HCT116 (cell line): ENCODE measurements around the gene NIPAL4. TPM values are rescaled to one million over a fixed set of nuclear protein-coding genes. Genes with fewer than 3 reads are reported as not detected.

Experiments
- ATAC-seq: fragments of 200-7000 bp; cut with Tn5 transposase; 2 replicates; pipeline ENCODE4 v1.9.1; 2020; ENCODE audit warnings: mild to moderate bottlenecking, moderate library complexity
- BruUV-seq: library from RNA; stranded (reverse); fragments of 400-500 nt; replicated peaks from 2 replicates; lab custom pipeline; 2021; lab: Mats Ljungman, UMichigan
- CTCF ChIA-PET: fragments of 300-600 bp; sonication (Branson Sonifier 250); formaldehyde crosslinking; loops from one replicate; lab custom pipeline; 2021; ENCODE audit warnings: antibody characterized with exemption; lab: Charles Lee
- POLR2A ChIA-PET: fragments of 300-600, 350-600 bp; sonication (Branson Sonifier 250); formaldehyde crosslinking; loops from one replicate; lab custom pipeline; 2021; ENCODE audit warnings: antibody characterized with exemption; lab: Charles Lee
- RAD21 ChIA-PET, 2 experiments: fragments of 300-600 bp; sonication (Branson Sonifier 250); formaldehyde crosslinking; loops; one replicate each; lab custom pipeline; 2023; ENCODE audit warnings: low total read pairs in 2 of 2; ENCODE audit not compliant: uncharacterized antibody in 2 of 2, unreplicated experiment in 2 of 2, low non-redundant PET in 1 of 2; lab: Charles Lee
- DNase-seq: peaks from one replicate; pipeline ENCODE4 v3.0.0-alpha.2; 2010; ENCODE audit warnings: low read depth, low spot score
- H2AFZ ChIP-seq: fragments of 200-600 bp; shearing (Covaris generic), sonication (generic); 2 replicates; pipeline ENCODE4 v1.6.1; 2017; ENCODE audit warnings: low read depth, mixed run types, mixed read lengths, antibody characterized with exemption, low read length; ENCODE audit not compliant: poor library complexity, severe bottlenecking
- H3K27ac ChIP-seq: 2 replicates; pipeline ENCODE4 v1.5.1; 2012; ENCODE audit warnings: low read depth, low read length
- H3K27me3 ChIP-seq: fragments of 200-600 bp; sonication (generic); 2 replicates; pipeline ENCODE4 v1.6.1; 2016; ENCODE audit warnings: mixed run types, low read length, mixed read lengths; ENCODE audit not compliant: insufficient read depth
- H3K36me3 ChIP-seq, 2 experiments: fragments of 200-500 bp in 1 of 2; fragments of 200-600 bp in 1 of 2; sonication (Bioruptor generic) in 1 of 2; sonication (generic) in 1 of 2; 2 replicates each; pipeline versions ENCODE4 v1.5.1 to v1.6.1; 2014 to 2016; ENCODE audit warnings: low read length in 2 of 2, inconsistent platforms in 1 of 2, mixed read lengths in 1 of 2, mixed run types in 1 of 2; ENCODE audit not compliant: insufficient read depth in 2 of 2, control insufficient read depth in 1 of 2
- H3K4me1 ChIP-seq, 2 experiments: fragments of 200-600 bp in 1 of 2; sonication (generic) in 1 of 2; 2 replicates each; pipeline versions ENCODE4 v1.5.1 to v1.6.1; 2012 to 2017; ENCODE audit warnings: low read length in 2 of 2, inconsistent platforms in 1 of 2, mild to moderate bottlenecking in 1 of 2, mixed read lengths in 1 of 2, mixed run types in 1 of 2, moderate library complexity in 1 of 2; ENCODE audit not compliant: insufficient read depth in 2 of 2, control insufficient read depth in 1 of 2
- H3K4me2 ChIP-seq: fragments of 200-600 bp; sonication (generic); 2 replicates; pipeline ENCODE4 v1.6.1; 2017; ENCODE audit warnings: mixed run types, low read length, mixed read lengths
- H3K4me3 ChIP-seq, 2 experiments: fragments of 200-600 bp in 1 of 2; sonication (generic) in 1 of 2; replicated peaks in 1 of 2; 2 replicates each; pipeline ENCODE4 v1.5.1; 2011 to 2016; ENCODE audit warnings: low read length in 2 of 2, control low read depth in 1 of 2, low read depth in 1 of 2, mild to moderate bottlenecking in 1 of 2, mixed read lengths in 1 of 2, mixed run types in 1 of 2
- H3K79me2 ChIP-seq: fragments of 200-600 bp; sonication (generic); 2 replicates; pipeline ENCODE4 v1.6.1; 2017; ENCODE audit warnings: mild to moderate bottlenecking, mixed run types, low read length, moderate library complexity, mixed read lengths; ENCODE audit not compliant: insufficient read depth
- H3K9ac ChIP-seq: fragments of 200-600 bp; sonication (generic); 2 replicates; pipeline ENCODE4 v1.6.1; 2016; ENCODE audit warnings: low read length, mixed read lengths
- H3K9me2 ChIP-seq: fragments of 200-600 bp; sonication (generic), shearing (Covaris generic); 2 replicates; pipeline ENCODE4 v1.6.1; 2017; ENCODE audit warnings: mixed run types, mild to moderate bottlenecking, moderate library complexity; ENCODE audit not compliant: insufficient read depth
- H3K9me3 ChIP-seq, 2 experiments: fragments of 200-500 bp in 1 of 2; fragments of 200-600 bp in 1 of 2; sonication (Bioruptor generic) in 1 of 2; sonication (generic) in 1 of 2; 2 replicates each; pipeline ENCODE4 v1.6.1; 2014 to 2017; ENCODE audit warnings: low read length in 2 of 2, mixed read lengths in 2 of 2, inconsistent platforms in 1 of 2, low read depth in 1 of 2, mild to moderate bottlenecking in 1 of 2, mixed run types in 1 of 2, moderate library complexity in 1 of 2; ENCODE audit not compliant: control insufficient read depth in 1 of 2, insufficient read depth in 1 of 2
- H4K20me1 ChIP-seq: fragments of 200-600 bp; sonication (generic), shearing (Covaris generic); 2 replicates; pipeline ENCODE4 v1.6.1; 2017; ENCODE audit warnings: mixed run types, mild to moderate bottlenecking, moderate library complexity; ENCODE audit not compliant: insufficient read depth
- ELF1 ChIP-seq: IDR thresholded peaks from 2 replicates; pipeline ENCODE4 v1.6.1; 2012; ENCODE audit warnings: low read depth, borderline replicate concordance
- EZH2phosphoT487 ChIP-seq: fragments of 200-600 bp; IDR thresholded peaks from 2 replicates; pipeline ENCODE4 v1.6.1; 2018; ENCODE audit warnings: antibody characterized with exemption, borderline replicate concordance
- FOSL1 ChIP-seq: IDR thresholded peaks from 2 replicates; pipeline ENCODE4 v1.6.1; 2012; ENCODE audit warnings: low read depth
- JUND ChIP-seq: IDR thresholded peaks from 2 replicates; pipeline ENCODE4 v1.6.1; 2012
- POLR2A ChIP-seq: IDR thresholded peaks from 2 replicates; pipeline ENCODE4 v1.7.0; 2011; ENCODE audit warnings: borderline replicate concordance; ENCODE audit not compliant: insufficient read depth, insufficient read length; ENCODE audit errors: extremely low read depth
- RAD21 ChIP-seq: IDR thresholded peaks from 2 replicates; pipeline ENCODE4 v1.6.1; 2012; ENCODE audit warnings: low read depth, mild to moderate bottlenecking
- SRF ChIP-seq: IDR thresholded peaks from 2 replicates; pipeline ENCODE4 v1.6.1; 2012; ENCODE audit warnings: low read depth
- TCF7L2 ChIP-seq: IDR thresholded peaks from 2 replicates; pipeline ENCODE4 v1.7.0; 2011; ENCODE audit warnings: borderline replicate concordance, inconsistent platforms; ENCODE audit not compliant: insufficient read depth, insufficient read length; ENCODE audit errors: extremely low read depth
- ZFX ChIP-seq: fragments of 450-650 bp; IDR thresholded peaks from 2 replicates; pipeline ENCODE4 v1.6.1; 2017
- ZNF274 ChIP-seq: fragments of 200-500 bp; sonication (Bioruptor generic); IDR thresholded peaks from 2 replicates; pipeline ENCODE4 v1.6.1; 2014; ENCODE audit warnings: mild to moderate bottlenecking, low read depth, low read length, inconsistent platforms
- intact Hi-C: fragments of 100-400 bp; cut with micrococcal nuclease; formaldehyde crosslinking; loops from 2 replicates; pipeline ENCODE4 v1.10.0; 2022
- total RNA-seq: library from RNA; stranded (reverse); gene quantifications from one replicate; pipeline ENCODE4 v1.2.1, GENCODE V29; 2021; ENCODE audit not compliant: unreplicated experiment
- TF ChIP-seq, protein P1 (sequence below): IDR thresholded peaks from 2 replicates; pipeline ENCODE4 v1.6.1; 2012
- TF ChIP-seq, protein P2 (sequence below), 3 experiments: fragments of 200-600 bp in 1 of 3; sonication (generic) in 1 of 3; IDR thresholded peaks in 2 of 3; conservative IDR thresholded peaks in 1 of 3; 2 replicates each; pipeline ENCODE4 v1.5.1; 2012 to 2017; ENCODE audit warnings: low read depth in 2 of 3, low read length in 2 of 3, antibody characterized with exemption in 1 of 3, borderline replicate concordance in 1 of 3, control low read depth in 1 of 3, mild to moderate bottlenecking in 1 of 3, mixed read lengths in 1 of 3, mixed run types in 1 of 3, moderate library complexity in 1 of 3; ENCODE audit not compliant: insufficient read depth in 1 of 3
- TF ChIP-seq, protein P3 (sequence below): IDR thresholded peaks from 2 replicates; pipeline ENCODE4 v1.6.1; 2011; ENCODE audit warnings: mild to moderate bottlenecking, low read length, moderate library complexity; ENCODE audit not compliant: insufficient replicate concordance; ENCODE audit errors: extremely low read depth
- TF ChIP-seq, protein P4 (sequence below): IDR thresholded peaks from 2 replicates; pipeline ENCODE4 v1.6.1; 2012

The NIPAL4 gene
- total RNA-seq, 1 experiment from 2014 or later, result 0.12 TPM

DNA sequence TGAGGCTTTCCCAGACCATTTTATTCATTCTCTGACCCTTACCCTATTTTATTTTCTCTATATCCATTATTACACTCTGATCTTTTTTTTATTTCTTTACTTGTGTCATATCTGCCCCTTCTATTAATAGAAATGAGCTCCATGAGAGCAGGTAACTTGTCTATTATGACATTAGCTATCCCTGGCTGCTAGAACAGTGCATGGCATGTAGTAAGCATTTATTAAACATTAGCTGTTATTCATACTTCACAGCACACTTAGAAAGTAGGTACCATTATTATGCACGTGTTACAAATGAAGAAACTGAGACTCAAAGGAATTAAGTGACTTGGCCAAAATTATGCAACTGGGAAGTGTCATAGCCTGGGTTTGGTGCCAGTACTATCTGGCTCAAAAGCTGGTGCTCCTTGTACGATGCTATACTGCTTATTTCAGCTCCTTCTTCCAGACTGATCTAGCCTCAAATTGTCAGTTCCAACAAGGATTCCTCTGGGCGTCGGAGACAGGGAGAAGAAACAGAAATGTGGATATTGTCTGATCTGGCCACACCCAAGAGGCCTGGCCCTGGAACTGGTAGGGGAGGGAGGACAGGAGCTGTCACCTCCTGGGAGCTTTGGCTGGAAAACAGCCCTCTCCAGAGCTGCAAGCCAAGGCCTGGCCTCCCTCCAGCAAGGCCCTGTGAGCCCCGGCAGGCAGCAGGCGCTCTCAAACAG is 10.8 kb upstream of the NIPAL4 start:
- H3K27ac ChIP-seq, result no peak overlapping the region
- TF ChIP-seq, protein P1, sequence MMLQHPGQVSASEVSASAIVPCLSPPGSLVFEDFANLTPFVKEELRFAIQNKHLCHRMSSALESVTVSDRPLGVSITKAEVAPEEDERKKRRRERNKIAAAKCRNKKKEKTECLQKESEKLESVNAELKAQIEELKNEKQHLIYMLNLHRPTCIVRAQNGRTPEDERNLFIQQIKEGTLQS, result no peak
- TF ChIP-seq ELF1 (no peak), ZNF274 (no peak), ZFX (no peak), RAD21 (no peak), TCF7L2 (no peak), POLR2A (no peak), EZH2phosphoT487 (no peak), FOSL1 (no peak), SRF (no peak), JUND (no peak)
- TF ChIP-seq, protein P2, sequence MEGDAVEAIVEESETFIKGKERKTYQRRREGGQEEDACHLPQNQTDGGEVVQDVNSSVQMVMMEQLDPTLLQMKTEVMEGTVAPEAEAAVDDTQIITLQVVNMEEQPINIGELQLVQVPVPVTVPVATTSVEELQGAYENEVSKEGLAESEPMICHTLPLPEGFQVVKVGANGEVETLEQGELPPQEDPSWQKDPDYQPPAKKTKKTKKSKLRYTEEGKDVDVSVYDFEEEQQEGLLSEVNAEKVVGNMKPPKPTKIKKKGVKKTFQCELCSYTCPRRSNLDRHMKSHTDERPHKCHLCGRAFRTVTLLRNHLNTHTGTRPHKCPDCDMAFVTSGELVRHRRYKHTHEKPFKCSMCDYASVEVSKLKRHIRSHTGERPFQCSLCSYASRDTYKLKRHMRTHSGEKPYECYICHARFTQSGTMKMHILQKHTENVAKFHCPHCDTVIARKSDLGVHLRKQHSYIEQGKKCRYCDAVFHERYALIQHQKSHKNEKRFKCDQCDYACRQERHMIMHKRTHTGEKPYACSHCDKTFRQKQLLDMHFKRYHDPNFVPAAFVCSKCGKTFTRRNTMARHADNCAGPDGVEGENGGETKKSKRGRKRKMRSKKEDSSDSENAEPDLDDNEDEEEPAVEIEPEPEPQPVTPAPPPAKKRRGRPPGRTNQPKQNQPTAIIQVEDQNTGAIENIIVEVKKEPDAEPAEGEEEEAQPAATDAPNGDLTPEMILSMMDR (IDR thresholded peaks at IDR 0.05 in 2 of 3, conservative IDR thresholded peaks at IDR 0.05 in 1 of 3; ENCODE audit: borderline replicate concordance in 1 of 3, insufficient read depth in 1 of 3, low read depth in 2 of 3, low read length in 2 of 3), result no peak
- TF ChIP-seq, protein P3, sequence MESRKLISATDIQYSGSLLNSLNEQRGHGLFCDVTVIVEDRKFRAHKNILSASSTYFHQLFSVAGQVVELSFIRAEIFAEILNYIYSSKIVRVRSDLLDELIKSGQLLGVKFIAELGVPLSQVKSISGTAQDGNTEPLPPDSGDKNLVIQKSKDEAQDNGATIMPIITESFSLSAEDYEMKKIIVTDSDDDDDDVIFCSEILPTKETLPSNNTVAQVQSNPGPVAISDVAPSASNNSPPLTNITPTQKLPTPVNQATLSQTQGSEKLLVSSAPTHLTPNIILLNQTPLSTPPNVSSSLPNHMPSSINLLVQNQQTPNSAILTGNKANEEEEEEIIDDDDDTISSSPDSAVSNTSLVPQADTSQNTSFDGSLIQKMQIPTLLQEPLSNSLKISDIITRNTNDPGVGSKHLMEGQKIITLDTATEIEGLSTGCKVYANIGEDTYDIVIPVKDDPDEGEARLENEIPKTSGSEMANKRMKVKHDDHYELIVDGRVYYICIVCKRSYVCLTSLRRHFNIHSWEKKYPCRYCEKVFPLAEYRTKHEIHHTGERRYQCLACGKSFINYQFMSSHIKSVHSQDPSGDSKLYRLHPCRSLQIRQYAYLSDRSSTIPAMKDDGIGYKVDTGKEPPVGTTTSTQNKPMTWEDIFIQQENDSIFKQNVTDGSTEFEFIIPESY, result no peak
- TF ChIP-seq, protein P4, sequence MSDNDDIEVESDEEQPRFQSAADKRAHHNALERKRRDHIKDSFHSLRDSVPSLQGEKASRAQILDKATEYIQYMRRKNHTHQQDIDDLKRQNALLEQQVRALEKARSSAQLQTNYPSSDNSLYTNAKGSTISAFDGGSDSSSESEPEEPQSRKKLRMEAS, result no peak
- TF ChIP-seq, all 23 proteins: peak for 0
- POLR2A ChIA-PET, result no interaction called here
- H3K36me3 ChIP-seq, result no peaks in the 10 kb centered on the region
- no peak for DNase-seq
- H3K27me3 ChIP-seq, result no peaks in the 10 kb centered on the region
- no peak; the same call in 1 of the 2 replicates for ATAC-seq
- H3K4me3 ChIP-seq, result no peak overlapping the region
- intact Hi-C loops, result no loop called here
- H3K4me2 ChIP-seq, result no peak overlapping the region
- H3K9me2 ChIP-seq, result no peaks in the 10 kb centered on the region
- no peak overlapping the region for H2AFZ ChIP-seq
- no peaks in the 10 kb centered on the region for H3K9me3 ChIP-seq
- CTCF ChIA-PET, result interaction anchor here (1.1 kb wide), 1 partner anchor 23 kb away, joined by 4 read pairs; no protein-coding TSS in a partner anchor
- H3K9ac ChIP-seq, result no peak overlapping the region
- no peaks in the 10 kb centered on the region for H3K79me2 ChIP-seq
- no TSS peak for BruUV-seq
- RAD21 ChIA-PET, result no interaction called here
- H3K4me1 ChIP-seq, result peaks cover 2 to 16% of the 10 kb centered on the region in 2 experiments; a peak in 2 of 4 replicates
- H4K20me1 ChIP-seq, result no peaks in the 10 kb centered on the region
